T47D (cell line): ENCODE measurements around the gene CCDC106.
A peak's percentile ranks its signal among the peaks of the same experiment; 100 is the strongest.

Experiments used
- DNase-seq, 2 experiments: peaks; one replicate each; pipeline versions ENCODE4 v3.0.0 to v3.0.0-alpha.2; 2011 to 2012; ENCODE audit warnings: low read depth in 1 of 2, low spot score in 1 of 2
- JUND ChIP-seq: IDR thresholded peaks from 2 replicates; pipeline ENCODE4 v1.6.1; 2012; ENCODE audit warnings: low read depth
- in situ Hi-C: cut with HindIII; loops from 2 replicates; pipeline ENCODE4 v1.10.0; 2016; ENCODE audit warnings: low sequenced_read_pairs, low pct_unique_long_range_greater_than_20kb

The CCDC106 gene

GRCh38 chr19:55673465-55673864, 25.5 kb downstream of the CCDC106 start:
- in situ Hi-C loops = no loop called here
- no peak for TF ChIP-seq JUND
- DNase-seq = no peak

DNA sequence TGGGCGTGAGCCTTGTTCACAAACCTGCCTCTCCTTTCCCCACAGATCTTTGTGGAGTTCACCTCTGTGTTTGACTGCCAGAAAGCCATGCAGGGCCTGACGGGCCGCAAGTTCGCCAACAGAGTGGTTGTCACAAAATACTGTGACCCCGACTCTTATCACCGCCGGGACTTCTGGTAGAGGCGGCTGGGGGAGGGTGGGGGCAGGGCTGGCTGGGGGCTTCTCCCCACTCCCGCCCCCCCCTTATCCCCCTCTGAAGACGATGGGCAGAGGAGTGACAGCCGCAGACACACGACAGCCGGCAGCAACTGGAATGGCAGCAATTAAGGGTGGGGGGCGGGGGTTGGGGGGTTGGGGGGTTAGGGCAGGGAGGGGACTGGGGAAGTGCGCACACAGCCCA, 25.9 kb downstream of the CCDC106 start:
- DNase-seq = no peak
- in situ Hi-C loops = no loop called here
- no peak for TF ChIP-seq JUND

GRCh38 chr19:55674459-55674840, 26.4 kb downstream of the CCDC106 start:
- in situ Hi-C loops = no loop called here
- DNase-seq = no peak
- TF ChIP-seq JUND = no peak

GRCh38 chr19:55674841-55675660, 27.0 kb downstream of the CCDC106 start, which contains the start of gene EPN1:
Gene EPN1, plus strand, starts transcription at chr19:55675226. Its CDS starts 3,402 bp downstream, at chr19:55678628.
- in situ Hi-C loops = no loop called here
- DNase-seq = peak; percentile 91 to 95
- TF ChIP-seq JUND = no peak

DNA sequence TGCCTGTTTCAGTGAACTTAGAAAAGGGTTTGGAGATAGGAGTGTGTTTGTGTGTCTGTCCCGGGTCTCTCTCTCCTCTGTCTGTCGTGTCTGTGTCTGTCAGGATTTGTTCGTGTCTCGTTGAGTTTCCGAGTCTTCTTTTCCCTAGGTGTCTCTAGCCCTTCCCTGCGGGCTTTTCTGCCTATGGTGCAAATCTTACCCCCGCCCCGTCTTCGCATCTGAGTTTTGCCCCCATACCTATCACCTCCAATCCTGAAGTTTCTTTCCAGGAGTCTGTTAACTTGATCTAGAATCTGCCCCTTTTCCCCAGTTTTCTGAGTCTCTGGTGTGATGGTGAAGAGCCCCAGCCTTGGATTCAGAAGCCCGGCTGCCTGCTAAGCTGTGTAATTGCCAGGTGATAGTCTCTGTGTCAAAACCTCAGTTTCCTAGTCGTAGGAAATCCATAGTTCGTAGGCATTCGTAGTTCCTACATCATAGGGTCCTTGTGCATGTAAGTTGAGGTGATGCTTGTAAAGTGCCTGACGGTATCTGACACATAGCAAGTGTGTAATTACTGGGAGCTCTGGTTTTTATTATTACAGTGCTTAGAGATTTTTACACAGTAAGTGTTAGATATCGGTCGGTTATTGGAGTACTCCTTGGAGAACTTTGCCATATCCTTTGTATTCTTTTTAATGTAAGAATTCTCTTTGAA, 27.8 kb downstream of the CCDC106 start:
- no peak for DNase-seq
- TF ChIP-seq JUND = no peak
- in situ Hi-C loops = no loop called here

DNA sequence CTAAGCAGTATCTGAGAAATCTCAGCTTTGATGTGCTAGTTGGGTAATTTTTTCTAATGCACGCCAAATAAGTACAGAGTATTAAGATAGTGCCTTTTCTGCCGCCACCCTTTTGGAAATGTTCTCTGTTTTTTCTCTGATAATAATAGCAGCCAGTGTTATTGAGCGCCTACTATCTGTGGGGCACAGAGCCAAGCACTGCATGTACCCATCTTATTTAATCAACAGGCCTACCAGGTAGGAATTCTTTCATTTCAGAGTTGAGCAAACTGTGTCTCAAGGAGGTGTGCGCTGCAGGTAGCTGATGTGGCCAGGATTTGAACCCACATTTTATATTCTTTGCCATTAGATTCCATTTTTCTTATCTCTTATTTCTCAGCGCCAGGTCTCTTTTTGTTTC, 28.4 kb downstream of the CCDC106 start:
- TF ChIP-seq JUND = no peak
- in situ Hi-C loops = no loop called here
- DNase-seq = peak in 1 of 2 experiments; percentile 14

DNA sequence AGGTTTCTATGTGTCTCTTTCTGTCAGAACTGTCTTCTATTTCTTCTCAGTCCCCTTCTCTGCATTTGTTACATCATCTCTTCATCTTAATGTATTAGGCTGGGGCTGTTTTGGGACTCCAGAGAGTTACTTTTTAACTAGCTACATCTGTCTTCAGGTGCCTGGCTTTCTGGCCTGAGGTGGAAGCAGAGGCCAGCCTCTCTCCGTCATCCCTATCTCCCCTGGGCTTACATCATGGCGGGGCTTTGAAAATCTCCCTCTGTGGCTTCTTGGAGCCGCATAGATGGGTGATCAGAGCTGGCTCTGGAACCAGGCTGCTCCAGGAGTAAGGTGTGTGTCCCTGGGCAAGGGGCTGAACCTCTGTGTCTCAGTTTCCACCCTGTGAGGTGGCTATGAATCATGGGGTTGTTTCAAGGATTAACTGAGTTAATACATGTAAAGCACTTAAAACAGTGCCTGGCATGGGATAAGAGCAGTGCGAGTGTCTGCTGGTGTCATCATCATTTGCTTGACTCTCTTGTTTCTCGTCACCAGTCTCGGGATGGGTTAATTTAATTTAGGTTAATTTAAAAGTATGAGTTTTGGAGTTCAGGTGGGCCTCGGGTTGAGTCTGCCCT, 29.0 kb downstream of the CCDC106 start:
- in situ Hi-C loops = no loop called here
- TF ChIP-seq JUND = no peak
- DNase-seq = no peak

DNA sequence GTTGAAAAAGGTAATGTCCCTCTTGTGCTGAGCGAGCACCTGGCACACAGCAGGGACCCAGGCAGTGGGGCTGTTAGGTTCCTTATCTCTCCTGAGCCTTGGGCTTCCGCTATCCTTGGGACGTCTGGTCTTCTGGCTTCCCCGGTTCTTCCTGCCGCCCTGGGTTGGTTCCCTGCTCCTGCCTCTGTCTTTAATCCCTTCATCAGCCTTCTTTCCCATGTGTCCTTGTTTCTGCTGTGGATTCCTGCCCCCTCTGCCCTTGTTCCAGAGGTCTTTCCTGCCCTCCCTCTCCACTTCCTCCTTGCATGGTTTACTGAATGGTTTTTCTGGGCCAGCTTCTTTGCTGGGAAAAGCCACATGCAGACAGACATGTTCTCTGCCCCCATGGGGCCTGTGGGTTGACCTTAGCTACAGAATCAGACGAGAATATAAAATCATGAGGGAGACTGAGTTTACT, 29.6 kb downstream of the CCDC106 start:
- in situ Hi-C loops = no loop called here
- DNase-seq = no peak
- TF ChIP-seq JUND = no peak

- no peak for TF ChIP-seq JUND
- in situ Hi-C loops = no loop called here
- DNase-seq = no peak
Measured at GRCh38 chr19:55678121-55678671, 30.2 kb downstream of the CCDC106 start.

GRCh38 chr19:55679343-55680257, 31.6 kb downstream of the CCDC106 start:
- DNase-seq = no peak
- TF ChIP-seq JUND = no peak
- in situ Hi-C loops = no loop called here

- in situ Hi-C loops = no loop called here
- DNase-seq = no peak
- no peak for TF ChIP-seq JUND
Measured at GRCh38 chr19:55680339-55681130, 32.5 kb downstream of the CCDC106 start.
